HepG2 (cell line): ENCODE data around the gene VASH2. TPM values are rescaled to one million over a fixed set of nuclear protein-coding genes. Genes with fewer than 3 reads are reported as not detected.

ENCODE experiments used
- ATAC-seq: fragments of 200-7000 bp; cut with Tn5 transposase; 3 replicates; pipeline ENCODE4 v1.9.1; 2020; ENCODE audit warnings: mild to moderate bottlenecking, moderate library complexity
- BruUV-seq: library from RNA; stranded (reverse); fragments of 400-500 nt; replicated peaks from 2 replicates; lab custom pipeline; 2021; lab: Mats Ljungman, UMichigan
- CTCF ChIA-PET: fragments of 300-600 bp; formaldehyde crosslinking; extraction: SDS; loops from one replicate; lab custom pipeline; 2021; ENCODE audit warnings: low total read pairs, inconsistent platforms, low intra/inter-chr PET ratio; lab: Yijun Ruan, JAX
- POLR2A ChIA-PET: fragments of 350-600 bp; sonication (Branson Sonifier 250); formaldehyde crosslinking; loops from one replicate; lab custom pipeline; 2020; ENCODE audit warnings: antibody characterized with exemption, inconsistent platforms; lab: Yijun Ruan, JAX
- DNase-seq: peaks from one replicate; pipeline ENCODE4 v3.0.0-alpha.2; 2015; ENCODE audit warnings: low spot score
- FAIRE-seq: peaks from 3 replicates; lab custom pipeline; 2011; peaks lifted over from hg19 to GRCh38; lab: Jason Lieb, UNC
- H2AFZ ChIP-seq: one replicate; pipeline ENCODE4 v1.6.1; 2011; ENCODE audit warnings: low read length, inconsistent platforms
- H3K27ac ChIP-seq: fragments of 300-600 bp; 3 replicates; pipeline ENCODE4 v1.8.0; 2011; ENCODE audit warnings: mixed run types, mild to moderate bottlenecking, mixed read lengths, low read length, inconsistent platforms; ENCODE audit not compliant: insufficient read depth; ENCODE audit errors: extremely low read length
- H3K27me3 ChIP-seq, 2 experiments: fragments of 200-600 bp in 1 of 2; 2 replicates in 1 of 2; 3 replicates in 1 of 2; pipeline versions ENCODE4 v1.6.0 to v1.8.0; 2011; ENCODE audit warnings: low read length in 2 of 2, mild to moderate bottlenecking in 2 of 2, moderate library complexity in 2 of 2, inconsistent platforms in 1 of 2; ENCODE audit not compliant: insufficient read depth in 2 of 2, control insufficient read depth in 1 of 2
- H3K36me3 ChIP-seq, 2 experiments: fragments of 200-600 bp in 1 of 2; replicated peaks in 1 of 2; 2 replicates in 1 of 2; 3 replicates in 1 of 2; pipeline versions ENCODE4 v1.5.1 to v1.8.0; 2011; ENCODE audit warnings: low read length in 2 of 2, inconsistent platforms in 1 of 2; ENCODE audit not compliant: insufficient read depth in 2 of 2, control insufficient read depth in 1 of 2
- H3K4me1 ChIP-seq: 2 replicates; pipeline ENCODE4 v1.5.1; 2012; ENCODE audit warnings: low read length, inconsistent platforms; ENCODE audit not compliant: insufficient read depth
- H3K4me2 ChIP-seq: 2 replicates; pipeline ENCODE4 v1.6.0; 2011; ENCODE audit warnings: low read depth, low read length, inconsistent platforms
- H3K4me3 ChIP-seq, 3 experiments: fragments of 200-600 bp in 1 of 3; sonication (generic), shearing (Covaris generic) in 1 of 3; replicated peaks in 1 of 3; 2 replicates each; pipeline ENCODE4 v1.5.1; 2011 to 2016; ENCODE audit warnings: low read length in 3 of 3, inconsistent platforms in 2 of 3, low read depth in 2 of 3, mild to moderate bottlenecking in 2 of 3, control low read depth in 1 of 3, mixed read lengths in 1 of 3; ENCODE audit not compliant: insufficient read depth in 1 of 3
- H3K79me2 ChIP-seq: one replicate; pipeline ENCODE4 v1.6.1; 2011; ENCODE audit warnings: low read length, inconsistent platforms; ENCODE audit not compliant: insufficient read depth
- H3K9ac ChIP-seq: 2 replicates; pipeline ENCODE4 v1.6.0; 2011; ENCODE audit warnings: mild to moderate bottlenecking, low read depth, low read length, inconsistent platforms; ENCODE audit not compliant: insufficient read depth
- H3K9me3 ChIP-seq: 2 replicates; pipeline ENCODE4 v1.5.1; 2012; ENCODE audit warnings: mild to moderate bottlenecking, low read length
- H4K20me1 ChIP-seq: 2 replicates; pipeline ENCODE4 v1.6.0; 2011; ENCODE audit warnings: inconsistent platforms, mild to moderate bottlenecking, low read length, moderate library complexity; ENCODE audit not compliant: insufficient read depth
- JUND ChIP-seq: sonication (generic); formaldehyde crosslinking; IDR thresholded peaks from 2 replicates; pipeline ENCODE4 v1.8.0; 2022; ENCODE audit warnings: mild to moderate bottlenecking, missing genetic modification reagents
- PCBP2 ChIP-seq: fragments of 200-400 bp; formaldehyde crosslinking; optimal IDR thresholded peaks from 2 replicates; pipeline ENCODE3; 2018; ENCODE audit warnings: low read length, low read depth; ENCODE audit not compliant: poor library complexity, severe bottlenecking
- STAG1 ChIP-seq: sonication (generic); formaldehyde crosslinking; IDR thresholded peaks from 2 replicates; pipeline ENCODE4 v1.4.0; 2020; ENCODE audit warnings: missing genetic modification reagents
- ZBTB21 ChIP-seq: sonication (generic); formaldehyde crosslinking; IDR thresholded peaks from 2 replicates; pipeline ENCODE4 v1.4.0; 2020; ENCODE audit warnings: missing genetic modification reagents
- ZNF251 ChIP-seq: sonication (generic); formaldehyde crosslinking; IDR thresholded peaks from 2 replicates; pipeline ENCODE4 v1.9.0; 2021; ENCODE audit warnings: mild to moderate bottlenecking, missing genetic modification reagents
- ZSCAN21 ChIP-seq: sonication (generic); formaldehyde crosslinking; IDR thresholded peaks from 2 replicates; pipeline ENCODE4 v1.8.0; 2022; ENCODE audit warnings: mild to moderate bottlenecking, missing genetic modification reagents, moderate library complexity, borderline replicate concordance
- WGBS: methylation state at CpG from one replicate; pipeline ENCODE4 v1.1.6; 2017; ENCODE audit warnings: low lambda C conversion rate; 5-methylcytosine and 5-hydroxymethylcytosine counted together
- in situ Hi-C: cut with HindIII; loops from 2 replicates; pipeline ENCODE4 v1.10.0; 2017; ENCODE audit warnings: low pct_unique_long_range_greater_than_20kb; ENCODE audit not compliant: extremely low pct_ligation_motif_present
- intact Hi-C: fragments of 100-400 bp; cut with micrococcal nuclease; formaldehyde crosslinking; loops from one replicate; pipeline ENCODE4 v1.10.0; 2022; ENCODE audit not compliant: unreplicated experiment
- polyA plus RNA-seq, 8 experiments: library from polyadenylated mRNA; depleted of rRNA in 3 of 8; stranded (reverse) in 7 of 8; unstranded in 1 of 8; fragments of >200 nt; fragmentation: Illumina TruSeq in 4 of 8; extraction: Trizol in 4 of 8; gene quantifications; 2 replicates each; pipeline versions ENCODE4 v1.2.1 to v1.2.3, GENCODE V29; 2011 to 2016; ENCODE audit warnings: low read depth in 4 of 8, missing spikeins in 1 of 8, mixed read lengths in 1 of 8; ENCODE audit not compliant: insufficient read depth in 1 of 8
- total RNA-seq, 5 experiments: library from RNA; depleted of rRNA; stranded (reverse); fragments of >200 nt; fragmentation: Illumina TruSeq; extraction: Trizol; gene quantifications; 2 replicates each; pipeline ENCODE4 v1.2.3, GENCODE V29; 2016; ENCODE audit warnings: low read depth in 1 of 5
- TF ChIP-seq, protein P1 (sequence below): sonication (generic); formaldehyde crosslinking; IDR thresholded peaks from 2 replicates; pipeline ENCODE4 v1.4.0; 2020; ENCODE audit warnings: low read depth, missing genetic modification reagents
- TF ChIP-seq, protein P2 (sequence below): IDR thresholded peaks from 2 replicates; pipeline ENCODE4 v1.6.1; 2012; ENCODE audit warnings: low read depth, low read length, improper control_type of control experiment
- TF ChIP-seq, protein P3 (sequence below): sonication (generic); formaldehyde crosslinking; IDR thresholded peaks from 2 replicates; pipeline ENCODE4 v1.5.0; 2020; ENCODE audit warnings: missing genetic modification reagents, mild to moderate bottlenecking, borderline replicate concordance
- TF ChIP-seq, protein P4 (sequence below): sonication (generic); formaldehyde crosslinking; IDR thresholded peaks from 2 replicates; pipeline ENCODE4 v1.8.1; 2023; ENCODE audit warnings: missing genetic modification reagents, mild to moderate bottlenecking, borderline replicate concordance
- TF ChIP-seq, protein P5 (sequence below): sonication (generic); formaldehyde crosslinking; IDR thresholded peaks from 2 replicates; pipeline ENCODE4 v1.9.0; 2021; ENCODE audit warnings: mild to moderate bottlenecking, missing genetic modification reagents

Gene VASH2
- total and polyA plus RNA-seq, 2 of the 13 experiments (the other 11 are each of a cell fraction or from before 2014, with no cell fraction given), result 0.44 to 1.00 TPM

DNA sequence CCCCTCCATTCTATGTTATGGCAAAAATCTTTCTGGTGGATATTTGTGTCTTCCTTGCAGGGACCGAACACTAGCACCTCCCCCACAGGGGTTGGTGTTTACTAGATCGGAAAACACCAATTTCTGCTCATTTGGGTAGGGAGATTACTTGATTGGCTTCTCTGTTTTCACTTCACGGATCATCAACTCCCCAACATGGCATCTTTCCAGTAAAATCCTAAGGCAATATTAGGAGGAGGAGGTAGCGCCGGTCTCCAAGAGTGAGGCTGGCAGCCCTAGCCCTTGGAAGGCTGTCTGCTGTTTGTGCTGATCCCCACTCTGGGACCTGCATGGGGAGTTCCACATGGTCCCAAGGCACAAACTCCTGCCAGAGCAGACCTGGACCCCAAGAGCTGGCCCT is 12.2 kb downstream of the VASH2 start:
- Histone ChIP-seq H3K79me2 (no peaks in the 10 kb centered on the region), H4K20me1 (no peaks in the 10 kb centered on the region), H3K4me2 (no peak overlapping the region), H3K27me3 (no peaks in the 10 kb centered on the region), H3K36me3 (no peaks in the 10 kb centered on the region), H3K9ac (no peak overlapping the region), H3K27ac (no peak overlapping the region), H3K9me3 (no peaks in the 10 kb centered on the region), H2AFZ (no peak overlapping the region), H3K4me1 (no peaks in the 10 kb centered on the region), H3K4me3 (no peak overlapping the region)
- ChIA-PET POLR2A (no interaction called here), CTCF (no interaction called here)
- intact Hi-C loops, result no loop called here
- BruUV-seq, result no TSS peak
- TF ChIP-seq PCBP2 (no peak), ZSCAN21 (CRISPR knock-in tag) (no peak), ZNF251 (no peak), STAG1 (CRISPR knock-in tag) (no peak), JUND (no peak), ZBTB21 (CRISPR knock-in tag) (no peak)
- TF ChIP-seq, protein P1, sequence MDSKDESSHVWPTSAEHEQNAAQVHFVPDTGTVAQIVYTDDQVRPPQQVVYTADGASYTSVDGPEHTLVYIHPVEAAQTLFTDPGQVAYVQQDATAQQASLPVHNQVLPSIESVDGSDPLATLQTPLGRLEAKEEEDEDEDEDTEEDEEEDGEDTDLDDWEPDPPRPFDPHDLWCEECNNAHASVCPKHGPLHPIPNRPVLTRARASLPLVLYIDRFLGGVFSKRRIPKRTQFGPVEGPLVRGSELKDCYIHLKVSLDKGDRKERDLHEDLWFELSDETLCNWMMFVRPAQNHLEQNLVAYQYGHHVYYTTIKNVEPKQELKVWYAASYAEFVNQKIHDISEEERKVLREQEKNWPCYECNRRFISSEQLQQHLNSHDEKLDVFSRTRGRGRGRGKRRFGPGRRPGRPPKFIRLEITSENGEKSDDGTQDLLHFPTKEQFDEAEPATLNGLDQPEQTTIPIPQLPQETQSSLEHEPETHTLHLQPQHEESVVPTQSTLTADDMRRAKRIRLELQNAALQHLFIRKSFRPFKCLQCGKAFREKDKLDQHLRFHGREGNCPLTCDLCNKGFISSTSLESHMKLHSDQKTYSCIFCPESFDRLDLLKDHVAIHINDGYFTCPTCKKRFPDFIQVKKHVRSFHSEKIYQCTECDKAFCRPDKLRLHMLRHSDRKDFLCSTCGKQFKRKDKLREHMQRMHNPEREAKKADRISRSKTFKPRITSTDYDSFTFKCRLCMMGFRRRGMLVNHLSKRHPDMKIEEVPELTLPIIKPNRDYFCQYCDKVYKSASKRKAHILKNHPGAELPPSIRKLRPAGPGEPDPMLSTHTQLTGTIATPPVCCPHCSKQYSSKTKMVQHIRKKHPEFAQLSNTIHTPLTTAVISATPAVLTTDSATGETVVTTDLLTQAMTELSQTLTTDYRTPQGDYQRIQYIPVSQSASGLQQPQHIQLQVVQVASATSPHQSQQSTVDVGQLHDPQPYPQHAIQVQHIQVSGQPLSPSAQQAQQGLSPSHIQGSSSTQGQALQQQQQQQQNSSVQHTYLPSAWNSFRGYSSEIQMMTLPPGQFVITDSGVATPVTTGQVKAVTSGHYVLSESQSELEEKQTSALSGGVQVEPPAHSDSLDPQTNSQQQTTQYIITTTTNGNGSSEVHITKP, result no peak
- TF ChIP-seq, protein P2, sequence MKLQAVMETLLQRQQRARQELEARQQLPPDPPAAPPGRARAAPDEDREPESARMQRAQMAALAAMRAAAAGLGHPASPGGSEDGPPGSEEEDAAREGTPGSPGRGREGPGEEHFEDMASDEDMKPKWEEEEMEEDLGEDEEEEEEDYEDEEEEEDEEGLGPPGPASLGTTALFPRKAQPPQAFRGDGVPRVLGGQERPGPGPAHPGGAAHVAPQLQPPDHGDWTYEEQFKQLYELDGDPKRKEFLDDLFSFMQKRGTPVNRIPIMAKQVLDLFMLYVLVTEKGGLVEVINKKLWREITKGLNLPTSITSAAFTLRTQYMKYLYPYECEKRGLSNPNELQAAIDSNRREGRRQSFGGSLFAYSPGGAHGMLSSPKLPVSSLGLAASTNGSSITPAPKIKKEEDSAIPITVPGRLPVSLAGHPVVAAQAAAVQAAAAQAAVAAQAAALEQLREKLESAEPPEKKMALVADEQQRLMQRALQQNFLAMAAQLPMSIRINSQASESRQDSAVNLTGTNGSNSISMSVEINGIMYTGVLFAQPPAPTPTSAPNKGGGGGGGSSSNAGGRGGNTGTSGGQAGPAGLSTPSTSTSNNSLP, result no peak
- TF ChIP-seq, protein P3, sequence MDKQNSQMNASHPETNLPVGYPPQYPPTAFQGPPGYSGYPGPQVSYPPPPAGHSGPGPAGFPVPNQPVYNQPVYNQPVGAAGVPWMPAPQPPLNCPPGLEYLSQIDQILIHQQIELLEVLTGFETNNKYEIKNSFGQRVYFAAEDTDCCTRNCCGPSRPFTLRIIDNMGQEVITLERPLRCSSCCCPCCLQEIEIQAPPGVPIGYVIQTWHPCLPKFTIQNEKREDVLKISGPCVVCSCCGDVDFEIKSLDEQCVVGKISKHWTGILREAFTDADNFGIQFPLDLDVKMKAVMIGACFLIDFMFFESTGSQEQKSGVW (CRISPR knock-in tag), result no peak
- TF ChIP-seq, protein P4, sequence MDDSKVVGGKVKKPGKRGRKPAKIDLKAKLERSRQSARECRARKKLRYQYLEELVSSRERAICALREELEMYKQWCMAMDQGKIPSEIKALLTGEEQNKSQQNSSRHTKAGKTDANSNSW (CRISPR knock-in tag), result no peak
- TF ChIP-seq, protein P5, sequence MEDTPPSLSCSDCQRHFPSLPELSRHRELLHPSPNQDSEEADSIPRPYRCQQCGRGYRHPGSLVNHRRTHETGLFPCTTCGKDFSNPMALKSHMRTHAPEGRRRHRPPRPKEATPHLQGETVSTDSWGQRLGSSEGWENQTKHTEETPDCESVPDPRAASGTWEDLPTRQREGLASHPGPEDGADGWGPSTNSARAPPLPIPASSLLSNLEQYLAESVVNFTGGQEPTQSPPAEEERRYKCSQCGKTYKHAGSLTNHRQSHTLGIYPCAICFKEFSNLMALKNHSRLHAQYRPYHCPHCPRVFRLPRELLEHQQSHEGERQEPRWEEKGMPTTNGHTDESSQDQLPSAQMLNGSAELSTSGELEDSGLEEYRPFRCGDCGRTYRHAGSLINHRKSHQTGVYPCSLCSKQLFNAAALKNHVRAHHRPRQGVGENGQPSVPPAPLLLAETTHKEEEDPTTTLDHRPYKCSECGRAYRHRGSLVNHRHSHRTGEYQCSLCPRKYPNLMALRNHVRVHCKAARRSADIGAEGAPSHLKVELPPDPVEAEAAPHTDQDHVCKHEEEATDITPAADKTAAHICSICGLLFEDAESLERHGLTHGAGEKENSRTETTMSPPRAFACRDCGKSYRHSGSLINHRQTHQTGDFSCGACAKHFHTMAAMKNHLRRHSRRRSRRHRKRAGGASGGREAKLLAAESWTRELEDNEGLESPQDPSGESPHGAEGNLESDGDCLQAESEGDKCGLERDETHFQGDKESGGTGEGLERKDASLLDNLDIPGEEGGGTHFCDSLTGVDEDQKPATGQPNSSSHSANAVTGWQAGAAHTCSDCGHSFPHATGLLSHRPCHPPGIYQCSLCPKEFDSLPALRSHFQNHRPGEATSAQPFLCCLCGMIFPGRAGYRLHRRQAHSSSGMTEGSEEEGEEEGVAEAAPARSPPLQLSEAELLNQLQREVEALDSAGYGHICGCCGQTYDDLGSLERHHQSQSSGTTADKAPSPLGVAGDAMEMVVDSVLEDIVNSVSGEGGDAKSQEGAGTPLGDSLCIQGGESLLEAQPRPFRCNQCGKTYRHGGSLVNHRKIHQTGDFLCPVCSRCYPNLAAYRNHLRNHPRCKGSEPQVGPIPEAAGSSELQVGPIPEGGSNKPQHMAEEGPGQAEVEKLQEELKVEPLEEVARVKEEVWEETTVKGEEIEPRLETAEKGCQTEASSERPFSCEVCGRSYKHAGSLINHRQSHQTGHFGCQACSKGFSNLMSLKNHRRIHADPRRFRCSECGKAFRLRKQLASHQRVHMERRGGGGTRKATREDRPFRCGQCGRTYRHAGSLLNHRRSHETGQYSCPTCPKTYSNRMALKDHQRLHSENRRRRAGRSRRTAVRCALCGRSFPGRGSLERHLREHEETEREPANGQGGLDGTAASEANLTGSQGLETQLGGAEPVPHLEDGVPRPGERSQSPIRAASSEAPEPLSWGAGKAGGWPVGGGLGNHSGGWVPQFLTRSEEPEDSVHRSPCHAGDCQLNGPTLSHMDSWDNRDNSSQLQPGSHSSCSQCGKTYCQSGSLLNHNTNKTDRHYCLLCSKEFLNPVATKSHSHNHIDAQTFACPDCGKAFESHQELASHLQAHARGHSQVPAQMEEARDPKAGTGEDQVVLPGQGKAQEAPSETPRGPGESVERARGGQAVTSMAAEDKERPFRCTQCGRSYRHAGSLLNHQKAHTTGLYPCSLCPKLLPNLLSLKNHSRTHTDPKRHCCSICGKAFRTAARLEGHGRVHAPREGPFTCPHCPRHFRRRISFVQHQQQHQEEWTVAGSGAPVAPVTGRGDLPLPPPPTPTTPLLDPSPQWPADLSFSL (CRISPR knock-in tag), result no peak
- no peak for DNase-seq
- no peak for FAIRE-seq
- in situ Hi-C loops, result no loop called here
- no peak for ATAC-seq
- 86% methylated on average over 5 of the region's 5 CpGs for WGBS
